Limb (tissue), 2 donors: ENCODE measurements around the gene KLHL30.
A peak's percentile ranks its signal among the peaks of the same experiment; 100 is the strongest.

Experiments used
- DNase-seq, 2 donors: peaks; one replicate each; pipeline ENCODE4 v3.0.0-alpha.2; 2016; ENCODE audit errors: extremely low spot score in 2 of 2

KLHL30 gene

GRCh38 chr2:238117199-238118154 lies 21.0 kb upstream of the KLHL30 start:
- no peak for DNase-seq

DNA sequence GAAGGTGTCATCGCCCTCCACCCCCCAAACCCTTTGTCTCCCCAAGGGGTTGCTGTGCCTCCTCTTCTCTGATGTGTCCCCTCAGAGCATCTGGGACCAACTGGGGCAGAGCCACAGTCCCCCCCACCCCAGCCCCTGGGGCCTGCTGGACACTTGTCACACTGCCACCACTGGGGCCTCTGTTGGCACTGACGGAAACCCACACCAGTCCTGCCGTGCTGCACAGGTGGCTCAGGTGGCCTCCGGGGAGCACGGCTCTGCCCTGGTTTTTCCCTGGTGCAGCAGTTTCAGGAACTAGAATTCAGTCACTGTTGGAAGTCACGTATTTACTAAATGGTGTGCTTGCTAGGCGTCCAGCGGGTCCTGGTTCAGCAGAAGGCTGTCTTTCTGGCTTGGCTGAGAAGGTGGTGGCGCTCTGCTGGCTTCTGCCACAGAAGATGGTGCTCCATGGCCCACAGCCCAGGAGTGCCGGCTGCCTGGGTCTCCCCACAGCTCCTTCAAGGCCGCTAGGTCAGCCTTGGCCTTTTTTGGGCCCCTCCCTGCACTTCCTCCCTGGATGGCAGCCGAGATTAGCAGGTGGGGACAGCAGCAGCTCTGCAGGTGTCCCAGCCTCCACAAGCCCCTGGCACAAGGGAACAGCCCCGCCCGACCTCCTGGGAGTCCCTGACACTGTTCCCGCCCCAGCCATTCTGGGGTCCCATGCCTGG lies 18.6 kb upstream of the KLHL30 start:
- DNase-seq, result no peak

DNA sequence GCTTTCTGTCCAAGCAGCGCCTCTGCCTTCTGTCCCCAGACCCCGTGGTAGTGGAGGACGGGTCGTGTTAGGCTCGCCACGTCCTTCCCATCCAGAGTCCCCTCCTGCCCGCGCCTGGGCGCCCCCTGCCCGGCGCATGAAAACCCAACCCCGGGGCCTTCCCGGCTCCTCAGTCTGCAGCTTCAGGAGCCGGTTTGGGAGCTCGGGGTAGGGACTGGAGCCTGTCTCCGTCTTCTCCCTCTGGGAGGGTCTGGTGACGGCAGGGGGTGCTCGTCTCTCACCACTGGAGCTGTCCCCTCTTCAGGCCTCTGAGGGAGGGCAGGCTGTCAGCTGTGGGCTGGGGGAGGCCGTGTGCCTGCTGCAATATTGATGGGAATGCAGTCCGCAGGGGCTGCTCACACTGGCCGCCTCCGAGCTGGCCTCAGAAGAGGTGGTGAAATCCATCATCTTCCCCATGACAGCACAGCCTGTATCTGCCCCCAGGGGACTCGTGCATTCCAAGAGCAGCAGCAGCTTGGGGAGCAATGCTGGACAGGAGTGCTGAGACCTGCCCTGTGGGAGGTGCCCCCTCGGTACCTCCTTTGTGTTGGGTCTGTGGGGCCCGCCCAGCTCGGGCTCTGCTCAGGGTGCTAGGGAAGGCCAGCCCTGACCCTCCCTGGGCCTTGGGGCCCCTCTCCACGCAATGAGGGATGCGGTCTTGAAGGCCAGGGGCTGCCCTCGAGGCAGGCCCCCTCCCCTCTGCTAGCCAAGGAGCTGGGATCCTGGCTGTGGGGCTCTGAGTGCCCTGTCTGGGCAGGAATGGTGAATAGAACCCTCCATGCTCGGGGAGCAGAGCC lies 17.8 kb upstream of the KLHL30 start:
- no peak for DNase-seq

- no peak for DNase-seq
Measured at GRCh38 chr2:238121511-238122286, 16.8 kb upstream of the KLHL30 start.

DNA sequence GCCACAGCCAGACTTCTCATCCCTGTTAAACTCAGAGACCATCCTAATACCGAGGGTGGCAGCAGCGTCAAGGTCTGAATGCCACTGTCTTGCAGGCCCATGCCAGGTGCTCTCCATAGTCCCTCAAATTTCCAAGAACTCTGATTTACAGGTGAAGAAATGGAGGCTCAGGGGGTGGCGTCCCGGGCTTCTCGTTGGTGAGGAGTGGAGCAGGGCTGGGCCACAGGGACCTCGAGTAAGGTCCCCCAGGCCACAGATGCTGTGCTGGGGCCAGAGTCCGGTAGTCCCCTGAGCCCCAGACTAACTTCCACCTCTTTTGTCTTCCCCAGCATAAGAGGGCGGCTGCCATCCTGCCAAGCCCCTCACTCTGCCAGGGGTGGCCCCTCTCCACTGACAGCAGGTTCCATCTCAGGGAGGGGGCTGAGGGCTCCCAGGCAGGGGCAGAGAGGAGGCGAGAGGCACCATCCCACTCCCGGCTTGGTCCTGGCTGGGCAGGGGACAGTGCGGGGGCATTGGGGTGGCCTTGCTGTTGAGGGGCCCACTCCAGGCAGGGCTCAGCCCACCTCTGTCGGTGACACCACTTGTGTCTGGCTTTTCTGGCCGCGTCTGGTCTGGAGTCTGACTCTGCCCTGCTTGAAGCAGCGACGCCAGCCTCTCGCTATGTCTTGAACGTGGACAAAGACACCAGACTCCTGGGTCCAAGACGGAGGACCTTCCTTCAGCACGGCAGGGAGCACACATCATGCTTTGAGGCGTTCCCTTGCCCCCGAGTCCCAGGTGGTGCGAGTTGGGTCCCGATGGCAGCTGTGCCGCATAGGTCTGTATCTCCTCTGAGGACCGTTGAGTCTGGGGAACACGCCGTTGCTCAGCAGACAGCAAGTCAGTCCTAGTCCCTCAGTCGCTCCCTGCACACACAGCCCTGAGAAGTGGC lies 15.9 kb upstream of the KLHL30 start:
- no peak for DNase-seq

DNA sequence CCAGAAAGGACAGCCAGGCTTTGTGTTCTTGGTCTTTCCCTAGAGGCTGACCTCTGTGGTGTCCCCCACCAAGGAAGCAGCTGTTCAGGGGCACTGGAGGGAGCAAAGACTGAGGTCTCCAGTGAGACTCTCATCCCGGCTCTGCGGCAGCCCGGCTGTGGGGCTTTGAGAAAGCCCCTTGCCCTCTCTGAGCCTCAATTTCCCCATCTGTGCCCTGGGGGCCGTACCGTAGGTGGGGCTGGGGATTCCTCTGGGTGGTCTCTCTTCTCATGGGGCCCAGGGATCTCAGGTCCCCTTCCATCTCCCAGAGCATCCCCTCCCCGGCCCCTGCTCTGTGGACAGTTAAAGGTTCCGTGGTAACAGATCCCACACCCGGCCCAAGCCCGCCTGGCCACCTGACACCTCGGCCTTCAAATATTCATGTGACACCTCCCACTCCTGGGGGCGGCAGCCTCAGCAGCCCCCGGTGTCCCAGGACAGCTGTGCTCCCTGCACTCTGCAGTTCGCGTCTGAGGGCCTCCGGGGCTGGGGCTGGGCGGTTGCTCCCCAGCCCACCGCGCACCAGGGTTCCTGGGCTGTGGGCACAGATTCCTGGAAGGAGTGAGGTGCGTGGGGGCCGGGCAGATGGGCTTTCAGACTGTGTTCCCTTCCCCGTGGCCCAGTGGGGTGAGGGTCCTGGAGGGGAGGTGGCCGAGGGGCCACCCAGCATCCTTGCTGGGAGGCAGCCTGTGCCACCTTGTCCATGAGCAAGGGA lies 15.1 kb upstream of the KLHL30 start:
- no peak for DNase-seq

GRCh38 chr2:238123991-238124470 lies 14.4 kb upstream of the KLHL30 start:
- DNase-seq, result no peak

DNA sequence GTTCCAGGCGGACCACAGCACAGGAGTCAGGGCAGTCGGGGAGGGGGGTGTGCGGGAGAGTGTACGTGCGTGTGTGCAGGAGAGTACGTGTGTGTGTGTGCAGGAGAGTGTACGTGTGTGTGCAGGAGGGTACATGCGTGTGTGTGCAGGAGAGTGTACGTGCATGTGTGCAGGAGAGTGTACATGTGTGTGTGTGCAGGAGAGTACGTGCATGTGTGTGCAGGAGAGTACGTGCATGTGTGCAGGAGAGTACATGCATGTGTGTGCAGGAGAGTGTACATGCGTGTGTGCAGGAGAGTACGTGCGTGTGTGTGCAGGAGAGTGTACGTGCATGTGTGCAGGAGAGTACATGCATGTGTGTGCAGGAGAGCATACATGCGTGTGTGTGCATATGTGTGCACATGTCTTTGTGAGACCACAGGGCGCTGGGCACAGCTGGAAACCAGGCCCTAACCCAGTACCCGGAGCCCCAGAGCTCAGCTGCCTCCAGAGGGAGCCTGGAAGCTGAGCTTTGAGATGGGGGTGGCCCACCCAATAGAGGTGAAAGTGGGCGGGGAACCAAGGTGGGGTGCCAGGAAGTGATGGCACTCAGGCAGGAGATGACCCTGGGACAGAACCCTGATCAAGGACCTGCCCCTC lies 13.9 kb upstream of the KLHL30 start:
- no peak for DNase-seq

DNA sequence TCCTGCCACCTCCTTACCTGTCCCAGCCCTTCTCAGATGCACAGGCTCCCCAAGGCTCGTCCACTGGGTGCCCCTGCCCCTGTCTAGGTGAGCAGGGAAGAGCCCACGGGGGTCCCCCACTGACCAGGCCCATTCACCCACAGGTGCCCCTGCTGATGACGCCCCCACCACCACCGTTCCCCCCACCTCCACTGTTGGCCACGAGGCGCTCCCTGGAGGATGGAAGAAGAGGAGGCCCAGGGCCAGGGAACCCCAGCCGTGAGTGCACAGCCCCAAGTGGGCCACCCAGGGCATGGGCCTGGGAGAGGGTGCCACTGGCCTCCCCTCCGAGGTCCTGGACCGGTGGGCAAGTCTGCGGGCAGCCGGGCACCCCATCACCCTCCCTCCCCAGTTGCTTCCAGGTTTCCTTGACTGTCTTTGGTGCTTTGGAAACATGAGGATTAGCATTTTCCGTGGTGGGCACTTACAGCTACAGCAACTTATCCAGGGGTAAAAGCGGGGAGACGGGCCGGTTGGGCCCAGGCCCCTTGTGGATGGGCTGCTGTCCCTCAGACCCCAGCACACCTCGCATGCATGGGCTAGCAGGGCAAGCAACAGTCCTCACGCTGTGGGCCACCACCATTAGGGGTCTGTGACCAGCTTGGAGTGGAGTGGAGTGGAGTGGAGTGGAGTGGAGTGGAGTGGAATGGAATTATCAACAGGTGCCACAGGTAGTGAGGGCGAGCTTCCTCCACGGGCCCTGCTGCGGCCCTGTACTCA lies 13.2 kb upstream of the KLHL30 start:
- no peak for DNase-seq

DNA sequence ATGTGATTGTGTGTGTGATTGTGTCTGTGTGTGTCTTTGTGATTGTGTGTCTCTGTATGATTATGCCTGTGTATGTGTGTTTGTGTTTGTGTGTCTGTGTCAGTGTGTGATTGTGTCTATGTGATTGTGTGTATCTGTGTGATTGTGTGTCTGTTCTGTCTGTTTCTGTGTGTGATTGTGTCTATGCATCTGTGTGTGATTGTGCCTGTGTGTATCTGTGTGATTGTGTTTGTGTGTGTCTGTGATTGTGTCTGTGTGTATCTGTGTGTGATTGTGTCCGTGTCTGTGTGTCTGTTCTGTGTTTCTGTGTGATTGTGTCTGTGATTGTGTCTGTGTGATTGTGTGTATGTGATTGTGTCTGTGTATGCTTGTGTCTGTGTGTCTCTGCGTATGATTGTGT lies 12.1 kb upstream of the KLHL30 start:
- no peak for DNase-seq

- DNase-seq, result no peak
Measured at GRCh38 chr2:238126775-238127164, 11.7 kb upstream of the KLHL30 start.

DNA sequence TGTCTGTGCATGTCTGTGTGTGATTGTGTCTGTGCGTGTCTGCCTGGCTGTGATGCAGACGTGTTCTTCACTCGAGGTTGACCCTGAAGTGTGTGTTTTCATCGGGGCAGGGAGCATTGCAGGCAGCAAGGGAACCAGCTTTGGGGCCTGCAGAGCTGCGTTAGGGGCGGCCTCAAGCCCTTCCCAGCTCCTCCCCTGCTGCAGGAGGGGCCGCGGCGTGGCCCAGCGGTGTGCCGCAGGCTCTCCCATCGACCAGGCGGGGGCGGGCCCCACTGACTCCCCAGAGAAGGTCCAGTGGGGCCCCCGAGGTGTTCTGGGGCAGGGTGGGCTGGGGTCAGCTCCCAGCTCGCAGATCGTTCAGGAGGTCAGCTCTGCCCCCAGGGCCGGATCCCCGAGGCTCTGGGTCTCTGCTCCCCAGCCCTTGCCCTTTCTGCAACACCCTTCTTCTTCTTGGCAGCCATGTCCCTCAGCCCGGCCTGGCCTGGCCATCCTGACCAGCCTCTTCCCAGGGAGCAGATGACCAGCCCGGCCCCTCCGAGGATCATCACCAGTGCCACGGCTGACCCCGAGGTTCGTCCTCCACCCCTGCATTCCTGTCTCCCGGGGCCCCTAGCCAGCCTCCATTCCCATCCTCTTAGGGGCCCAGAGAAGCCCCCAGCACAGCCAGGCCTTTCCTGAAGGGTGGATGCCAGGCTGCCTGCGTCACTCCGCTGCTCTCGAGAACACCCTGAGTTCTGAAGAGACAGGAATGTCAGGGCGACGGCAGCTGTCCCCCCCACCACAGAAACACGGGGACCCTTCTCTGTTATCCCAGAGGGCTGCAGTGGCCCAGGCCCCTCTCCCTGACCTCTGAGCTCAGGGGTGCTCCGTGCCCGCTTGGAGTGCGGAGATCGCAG lies 11.1 kb upstream of the KLHL30 start:
- peak; percentile 57 to 66 for DNase-seq

DNA sequence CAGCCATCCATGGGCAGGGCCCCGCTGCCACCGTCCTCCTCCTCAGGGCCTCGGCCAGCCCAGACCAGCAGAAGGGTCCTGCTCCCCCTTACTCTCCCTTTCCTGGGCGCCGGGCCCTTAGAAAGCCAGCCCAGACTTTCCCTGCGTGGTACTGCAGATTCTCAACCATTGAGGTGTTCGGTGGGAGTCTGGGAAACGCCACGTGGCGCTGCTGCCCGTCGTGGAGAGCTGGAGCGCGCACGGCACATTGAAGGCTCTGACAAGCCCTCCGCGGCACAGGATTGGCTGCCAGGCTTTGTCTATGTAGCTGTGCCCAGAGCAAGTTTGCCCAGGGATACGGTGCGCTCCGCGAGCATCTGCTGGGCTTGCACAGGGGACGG lies 10.4 kb upstream of the KLHL30 start:
- no peak for DNase-seq

GRCh38 chr2:238128534-238129001 lies 9.9 kb upstream of the KLHL30 start:
- no peak for DNase-seq

DNA sequence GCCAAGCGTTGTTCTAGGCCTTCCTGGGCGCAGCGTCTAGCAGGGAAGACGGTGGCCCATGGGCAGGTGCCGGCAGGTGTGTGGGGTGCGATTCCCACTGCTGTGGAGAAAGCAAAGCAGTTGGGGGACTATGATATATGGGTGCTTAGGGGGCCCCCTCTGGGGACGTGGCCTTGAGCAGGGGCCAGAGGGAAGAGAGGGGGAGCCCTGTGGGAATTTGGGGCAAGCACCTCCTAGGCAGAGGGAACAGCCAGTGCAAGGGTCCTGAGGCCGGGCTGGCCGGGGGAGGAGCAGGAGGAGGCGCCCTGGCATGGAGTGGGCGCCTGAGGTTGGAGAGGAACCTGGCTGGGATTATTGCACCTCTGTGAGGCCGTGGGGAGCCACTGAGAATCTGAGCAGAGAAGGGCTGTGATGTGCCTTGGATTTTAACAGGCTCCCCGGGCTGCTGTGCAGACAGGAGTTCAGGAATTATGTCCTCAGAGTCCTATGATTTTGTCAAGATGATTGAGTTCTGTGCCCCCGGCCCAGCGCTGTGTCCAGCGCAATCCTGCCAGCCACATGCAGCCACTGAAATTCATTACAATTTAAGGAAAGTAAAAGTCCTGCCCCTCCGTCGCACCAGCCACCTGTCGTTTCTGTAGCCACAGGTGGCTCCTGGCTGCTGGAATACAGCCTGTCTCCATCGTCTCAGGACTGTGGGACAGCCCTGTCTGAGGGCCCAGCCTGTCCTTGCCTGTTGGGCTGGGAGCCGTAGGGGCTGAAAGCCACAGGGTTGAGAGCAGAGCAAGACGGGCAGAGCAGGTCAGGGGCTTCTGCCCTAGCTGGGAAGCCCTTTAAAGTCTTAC lies 9.1 kb upstream of the KLHL30 start:
- DNase-seq, result no peak
